ENCODE results near the gene MEIS2. TPM values are rescaled to one million over a fixed set of nuclear protein-coding genes. Genes with fewer than 3 reads are reported as not detected.

Gene MEIS2
- total and polyA plus RNA-seq, 2 donors (not counting 3 experiments of a cell fraction or from before 2014, with no cell fraction given) = 22.5 to 26.2 TPM

- DNase-seq (ENCODE audit: low read depth, low spot score) (no peak), FAIRE-seq (no peak)
- ChIA-PET POLR2A (no interaction called here), CTCF (interaction anchor here (1.0 kb wide), 1 partner anchor 10 kb away, joined by 3 read pairs; no protein-coding TSS in a partner anchor)
- dilution Hi-C loops (cut with MboI; ENCODE audit: extremely low pct_ligation_motif_present, low sequenced_read_pairs) = no loop called here
- no peaks in the 10 kb centered on the region for H4K20me1 ChIP-seq (replicated peaks; ENCODE audit: control insufficient read depth, extremely low read depth, insufficient read depth, low read length)
- no peak overlapping the region for H3K9ac ChIP-seq (replicated peaks; ENCODE audit: extremely low read depth, insufficient read depth, low read length)
- peaks cover 2 to 10% of the 10 kb centered on the region in 2 experiments for H3K36me3 ChIP-seq (ENCODE audit: control insufficient read depth in 2 of 2, extremely low read depth in 1 of 2, insufficient read depth in 2 of 2, low read length in 2 of 2)
- no peaks in the 10 kb centered on the region for H3K79me2 ChIP-seq (ENCODE audit: control insufficient read depth, insufficient read depth, low read length)
- no peak overlapping the region for H3K27ac ChIP-seq (ENCODE audit: insufficient read depth, low read depth, low read length)
- no peak overlapping the region for H3K4me2 ChIP-seq (ENCODE audit: insufficient read depth, low read length)
- no peaks in the 10 kb centered on the region for H3K9me3 ChIP-seq (replicated peaks; ENCODE audit: control insufficient read depth, insufficient read depth, low read length)
- no peak overlapping the region for H3K4me3 ChIP-seq (replicated peaks in 1 of 3; ENCODE audit: insufficient read depth in 1 of 3, low read depth in 1 of 3, low read length in 3 of 3)
- H3K4me1 ChIP-seq (ENCODE audit: control insufficient read depth, extremely low read depth, insufficient read depth, low read length) = peaks cover 14% of the 10 kb centered on the region
- H2AFZ ChIP-seq (ENCODE audit: low read depth, low read length) = no peak overlapping the region
- intact Hi-C loops (cut with micrococcal nuclease) = no loop called here
- no peaks in the 10 kb centered on the region for H3K27me3 ChIP-seq (ENCODE audit: control insufficient read depth in 2 of 2, insufficient read depth in 2 of 2, low read length in 2 of 2)
- no TSS peak for BruUV-seq (replicated peaks)
- TF ChIP-seq POLR2A (IDR thresholded peaks at IDR 0.05; ENCODE audit: low read depth, low read length) = no peak
- no peak for TF ChIP-seq EZH2 (IDR thresholded peaks at IDR 0.05; ENCODE audit: borderline replicate concordance, low read depth, low read length, severe bottlenecking)
- TF ChIP-seq CTCF (IDR thresholded peaks at IDR 0.05; ENCODE audit: extremely low read depth in 1 of 2, insufficient read depth in 1 of 2, low read depth in 1 of 2, low read length in 2 of 2) = no peak
- TF ChIP-seq GATA2 (IDR thresholded peaks at IDR 0.05; ENCODE audit: insufficient read depth, insufficient read length, low read depth, low read length) = no peak
- H3K9me1 ChIP-seq (replicated peaks; ENCODE audit: control insufficient read depth, extremely low read depth, insufficient read depth, low read length) = no peaks in the 10 kb centered on the region
Measured at GRCh38 chr15:37079726-37080125, 20.6 kb downstream of the MEIS2 start.

- Histone ChIP-seq H3K9me1 (replicated peaks; ENCODE audit: control insufficient read depth, extremely low read depth, insufficient read depth, low read length) (no peaks in the 10 kb centered on the region), H3K4me3 (replicated peaks in 1 of 3; ENCODE audit: insufficient read depth in 1 of 3, low read depth in 1 of 3, low read length in 3 of 3) (no peak overlapping the region), H3K27me3 (ENCODE audit: control insufficient read depth in 2 of 2, insufficient read depth in 2 of 2, low read length in 2 of 2) (no peaks in the 10 kb centered on the region), H4K20me1 (replicated peaks; ENCODE audit: control insufficient read depth, extremely low read depth, insufficient read depth, low read length) (no peaks in the 10 kb centered on the region), H3K27ac (ENCODE audit: insufficient read depth, low read depth, low read length) (no peak overlapping the region), H3K4me2 (ENCODE audit: insufficient read depth, low read length) (no peak overlapping the region), H2AFZ (ENCODE audit: low read depth, low read length) (no peak overlapping the region), H3K9ac (replicated peaks; ENCODE audit: extremely low read depth, insufficient read depth, low read length) (no peak overlapping the region), H3K9me3 (replicated peaks; ENCODE audit: control insufficient read depth, insufficient read depth, low read length) (no peaks in the 10 kb centered on the region), H3K79me2 (ENCODE audit: control insufficient read depth, insufficient read depth, low read length) (no peaks in the 10 kb centered on the region), H3K4me1 (ENCODE audit: control insufficient read depth, extremely low read depth, insufficient read depth, low read length) (peaks cover 7% of the 10 kb centered on the region), H3K36me3 (ENCODE audit: control insufficient read depth in 2 of 2, extremely low read depth in 1 of 2, insufficient read depth in 2 of 2, low read length in 2 of 2) (peaks cover 2 to 9% of the 10 kb centered on the region in 2 experiments)
- no peak for DNase-seq (ENCODE audit: low read depth, low spot score)
- POLR2A ChIA-PET = no interaction called here
- BruUV-seq (replicated peaks) = no TSS peak
- intact Hi-C loops (cut with micrococcal nuclease) = no loop called here
- CTCF ChIA-PET = no interaction called here
- no peak for FAIRE-seq
- TF ChIP-seq JUN (IDR thresholded peaks at IDR 0.05; ENCODE audit: borderline replicate concordance, insufficient read depth, insufficient read length, low read depth) (no peak), POLR2AphosphoS5 (IDR thresholded peaks at IDR 0.05; ENCODE audit: insufficient read depth, low read depth, low read length) (no peak), GATA2 (IDR thresholded peaks at IDR 0.05; ENCODE audit: insufficient read depth, insufficient read length, low read depth, low read length) (no peak), CTCF (IDR thresholded peaks at IDR 0.05; ENCODE audit: extremely low read depth in 1 of 2, insufficient read depth in 1 of 2, low read depth in 1 of 2, low read length in 2 of 2) (no peak), FOS (IDR thresholded peaks at IDR 0.05; ENCODE audit: borderline replicate concordance, insufficient read depth, low read length) (no peak), EZH2 (IDR thresholded peaks at IDR 0.05; ENCODE audit: borderline replicate concordance, low read depth, low read length, severe bottlenecking) (no peak), MAX (IDR thresholded peaks at IDR 0.05; ENCODE audit: insufficient read depth, insufficient read length) (no peak), MYC (IDR thresholded peaks at IDR 0.05; ENCODE audit: low read depth, low read length) (no peak), POLR2A (IDR thresholded peaks at IDR 0.05; ENCODE audit: low read depth, low read length) (no peak)
- dilution Hi-C loops (cut with MboI; ENCODE audit: extremely low pct_ligation_motif_present, low sequenced_read_pairs) = no loop called here
Measured at GRCh38 chr15:37078566-37078965, 21.8 kb downstream of the MEIS2 start.
